DMS153 treated with DMSO at 0.1 percent for 48 hours (cell line): ENCODE data around the gene DHRS1.

ENCODE experiments used
- DNase-seq: peaks from one replicate; lab custom pipeline; 2025; ENCODE audit not compliant: unreplicated experiment; lab: John Stamatoyannopoulos, UW

Gene DHRS1

DNA sequence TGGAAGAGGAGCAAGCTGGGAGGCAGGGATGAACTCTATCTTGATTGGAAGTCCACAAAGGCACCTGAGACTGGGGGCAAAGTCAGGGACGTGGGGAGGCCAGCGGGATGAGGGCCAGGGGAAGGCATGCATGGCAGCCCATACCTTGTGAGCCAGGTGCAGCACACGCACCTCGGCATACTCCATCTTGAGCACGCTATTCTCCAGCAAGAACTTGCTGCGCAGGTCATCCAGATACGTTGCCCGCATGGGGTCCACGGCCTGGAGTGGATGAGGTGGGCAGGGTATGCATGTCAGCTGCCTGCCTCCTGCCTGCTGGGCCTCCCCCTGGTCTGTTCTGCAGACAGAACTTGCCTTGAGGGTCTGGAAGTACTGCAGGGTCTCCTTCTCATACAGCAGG is 32.1 kb downstream of the DHRS1 start:
- no peak for DNase-seq

DNA sequence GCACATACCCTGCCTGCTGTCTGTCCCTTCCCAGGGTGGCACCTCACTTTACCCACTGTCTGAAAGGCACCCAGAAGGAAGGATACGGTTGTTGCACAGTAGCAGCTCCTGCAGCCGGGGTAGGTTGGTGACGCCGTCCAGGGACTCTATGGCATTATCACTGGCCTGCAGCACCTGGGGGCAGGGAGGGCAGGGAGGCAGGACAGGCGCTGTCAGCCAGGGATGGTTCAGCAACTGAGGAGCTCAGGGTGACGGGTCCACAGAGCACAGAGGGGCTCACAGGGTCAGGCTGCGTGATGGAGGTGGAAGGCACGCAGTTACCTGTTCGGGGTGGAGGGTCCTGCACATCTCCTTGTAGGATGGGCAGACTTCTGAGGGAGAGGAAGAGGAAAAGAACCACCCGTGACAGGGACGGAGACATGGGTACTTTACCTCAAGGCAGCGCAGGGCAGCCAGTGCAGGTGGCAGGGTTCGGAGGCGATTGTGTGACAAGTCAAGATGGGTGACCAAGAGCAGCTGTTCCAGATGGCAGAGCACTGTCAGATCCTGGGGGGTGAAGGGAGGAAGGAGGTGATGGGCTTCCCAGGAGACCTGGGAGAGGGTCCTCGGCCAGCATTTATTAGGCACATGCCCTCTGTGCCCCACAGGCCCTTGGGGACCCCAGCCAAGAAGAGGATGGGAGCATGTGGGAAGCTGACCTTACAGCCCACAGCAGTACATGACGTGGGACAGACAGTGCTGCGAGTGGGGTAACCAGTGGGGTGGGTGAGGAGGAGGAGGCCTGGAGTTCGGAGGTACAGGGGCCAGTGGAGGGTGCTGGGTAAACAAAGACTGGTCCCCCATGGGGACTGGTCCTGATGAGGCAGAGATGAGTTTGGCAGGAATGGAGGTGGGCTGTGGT is 33.0 kb downstream of the DHRS1 start:
- DNase-seq: no peak

DNA sequence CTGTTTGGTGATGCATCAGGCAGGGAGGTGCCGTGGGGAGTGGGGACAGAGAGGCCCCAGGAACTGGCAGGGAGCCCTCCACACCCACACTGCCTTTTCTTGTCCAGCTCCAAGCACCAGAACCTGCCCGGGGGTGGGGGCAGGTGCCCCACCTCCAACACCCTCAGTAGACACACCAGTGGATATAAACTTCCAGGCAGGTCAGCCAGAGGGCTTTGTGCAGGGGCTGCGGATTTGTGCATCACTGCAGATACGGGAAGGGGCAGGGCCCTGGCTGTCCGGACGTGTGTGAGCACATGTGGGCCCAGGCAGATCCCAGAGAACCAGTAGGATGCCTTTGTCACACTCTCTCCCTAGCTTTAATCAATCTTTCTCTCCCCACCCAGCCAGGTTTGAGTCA is 35.3 kb downstream of the DHRS1 start:
- DNase-seq: no peak

DNA sequence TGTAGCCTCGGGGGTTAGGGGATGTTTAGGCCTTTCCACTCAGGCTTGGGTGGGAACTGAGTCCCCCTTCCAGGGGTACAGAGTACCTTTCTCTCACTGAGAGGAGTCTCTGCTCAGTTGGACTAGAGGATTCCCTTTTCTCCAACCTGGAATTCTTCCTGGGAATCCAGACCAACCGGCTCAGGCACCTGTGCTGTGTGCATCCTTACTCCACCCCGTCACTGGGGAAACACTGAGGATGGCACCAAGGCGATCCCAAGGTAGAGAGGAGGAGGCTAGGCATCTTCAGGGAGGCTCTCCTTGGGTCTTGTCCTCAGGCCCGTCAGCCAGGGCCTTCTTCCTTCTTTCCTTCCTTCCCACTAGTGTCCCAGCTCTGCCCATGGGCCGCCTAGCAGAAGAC is 35.7 kb downstream of the DHRS1 start:
- no peak for DNase-seq

DNA sequence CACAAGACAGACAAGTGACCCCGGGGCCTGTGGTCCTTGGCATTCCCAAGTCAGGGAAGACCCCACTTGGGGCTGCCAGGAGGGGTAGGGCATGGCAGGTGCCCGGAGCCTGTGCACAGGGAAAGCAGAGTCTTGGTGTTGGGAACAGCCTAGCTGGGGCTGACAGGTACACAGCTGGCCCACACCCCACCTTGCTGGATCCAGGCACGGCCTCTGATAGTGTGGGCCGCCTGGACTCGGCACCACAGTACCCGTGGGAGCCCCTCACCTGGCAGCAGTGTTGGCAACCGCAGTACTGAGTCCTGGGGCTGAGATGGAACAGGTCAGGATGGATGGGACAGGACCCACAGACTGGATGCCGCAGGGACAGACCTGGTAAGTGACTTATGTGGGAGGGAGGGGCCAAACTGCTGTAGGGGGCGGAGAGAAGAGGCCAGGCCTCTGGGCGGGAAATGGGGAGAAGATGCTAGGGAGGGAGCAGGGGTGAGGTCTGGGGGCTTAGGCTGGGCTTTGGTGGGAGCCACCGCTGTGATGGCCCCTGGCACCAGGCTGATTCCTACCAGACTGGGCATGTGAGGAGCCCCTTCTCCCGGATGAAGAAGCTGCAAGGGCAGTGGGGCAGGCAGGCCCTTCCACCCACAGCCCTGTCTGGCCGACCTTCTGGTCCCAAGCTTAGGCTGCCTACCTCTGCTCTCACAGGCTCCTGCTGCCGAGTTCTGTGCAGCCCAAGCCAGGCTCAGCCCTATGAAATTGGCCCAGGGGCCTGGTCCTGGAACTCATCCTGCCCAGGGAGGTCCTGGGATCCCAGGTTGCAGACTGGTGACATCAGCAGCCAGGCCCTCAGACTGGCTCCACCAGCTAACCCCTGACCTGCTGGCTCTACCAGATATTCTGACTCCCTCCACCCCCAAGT is 36.5 kb downstream of the DHRS1 start, which contains the start of gene TGM1:
TSS of gene TGM1 (minus strand) at position 357 of the 913 bp plus-strand sequence. CDS start 825 bp downstream, outside the sequence.
- no peak for DNase-seq

DNA sequence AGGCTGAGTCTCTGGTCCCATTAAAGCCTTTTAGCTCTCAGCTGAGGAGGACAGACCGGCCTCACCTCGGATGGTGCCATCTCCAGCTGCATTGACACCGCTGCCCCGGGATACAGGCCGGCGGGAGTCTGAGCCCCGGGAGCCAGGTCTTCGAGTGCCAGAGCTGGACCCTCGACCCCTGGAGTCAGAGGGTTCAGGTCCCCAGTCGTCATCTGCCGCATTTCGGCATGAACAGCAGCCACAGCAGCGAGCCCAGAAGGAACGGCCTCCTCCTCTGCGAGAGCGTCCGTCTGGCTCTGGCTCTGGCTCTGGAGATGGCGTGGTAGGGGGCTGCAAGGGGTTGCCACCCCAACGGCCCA is 37.6 kb downstream of the DHRS1 start:
- no peak for DNase-seq

DNA sequence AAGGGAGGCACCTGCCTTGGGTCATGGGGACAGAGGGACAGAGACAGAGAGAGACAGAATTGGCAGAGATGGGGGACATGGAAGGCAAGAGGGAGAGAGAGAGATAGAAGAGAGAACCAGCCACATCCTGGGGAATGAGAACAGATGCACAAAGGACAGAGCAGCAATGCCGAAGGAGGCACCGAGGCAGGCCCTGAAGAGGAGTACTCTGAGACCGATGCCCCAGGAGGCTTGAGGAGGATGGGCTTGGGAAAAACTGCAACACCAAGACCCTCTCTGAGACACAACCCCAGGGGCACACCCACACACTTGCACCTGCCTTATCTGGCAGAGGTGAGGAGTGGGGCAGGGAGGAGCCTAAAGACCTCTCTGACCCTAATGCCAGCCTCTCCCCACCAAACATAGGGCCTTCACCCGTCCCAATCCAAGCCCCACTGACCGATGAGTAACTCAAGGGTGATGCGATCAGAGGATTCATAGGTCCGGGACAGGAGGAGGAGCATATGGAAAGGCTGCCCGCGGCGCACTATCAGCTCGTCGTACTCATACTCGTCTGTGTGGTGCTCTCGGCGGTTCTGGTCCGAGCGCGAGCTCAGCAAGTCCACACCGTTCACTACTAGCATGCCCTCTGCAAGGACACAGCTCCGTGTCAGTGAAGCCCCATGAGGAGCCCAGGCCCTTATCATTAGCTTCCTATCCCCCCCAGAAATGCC is 38.2 kb downstream of the DHRS1 start:
- DNase-seq: no peak

DNA sequence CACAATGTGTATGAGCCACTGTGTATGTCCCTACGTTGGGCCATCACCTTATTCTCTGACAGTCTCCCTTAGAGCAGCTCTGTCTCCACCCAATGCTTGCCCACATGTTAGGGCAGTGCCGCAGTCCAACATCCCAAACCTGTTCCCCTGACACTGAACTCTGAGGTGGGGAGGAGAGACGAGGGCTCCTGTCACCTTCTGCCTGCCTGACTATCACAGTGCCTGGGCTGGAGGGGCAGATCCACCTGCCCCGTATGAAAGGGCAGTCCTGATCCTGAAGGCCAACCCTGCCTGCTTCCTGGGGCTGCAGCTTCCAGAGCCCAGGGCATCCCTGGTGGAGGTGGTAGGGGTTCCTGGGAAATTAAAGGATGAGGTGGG is 38.8 kb downstream of the DHRS1 start:
- DNase-seq: no peak

DNA sequence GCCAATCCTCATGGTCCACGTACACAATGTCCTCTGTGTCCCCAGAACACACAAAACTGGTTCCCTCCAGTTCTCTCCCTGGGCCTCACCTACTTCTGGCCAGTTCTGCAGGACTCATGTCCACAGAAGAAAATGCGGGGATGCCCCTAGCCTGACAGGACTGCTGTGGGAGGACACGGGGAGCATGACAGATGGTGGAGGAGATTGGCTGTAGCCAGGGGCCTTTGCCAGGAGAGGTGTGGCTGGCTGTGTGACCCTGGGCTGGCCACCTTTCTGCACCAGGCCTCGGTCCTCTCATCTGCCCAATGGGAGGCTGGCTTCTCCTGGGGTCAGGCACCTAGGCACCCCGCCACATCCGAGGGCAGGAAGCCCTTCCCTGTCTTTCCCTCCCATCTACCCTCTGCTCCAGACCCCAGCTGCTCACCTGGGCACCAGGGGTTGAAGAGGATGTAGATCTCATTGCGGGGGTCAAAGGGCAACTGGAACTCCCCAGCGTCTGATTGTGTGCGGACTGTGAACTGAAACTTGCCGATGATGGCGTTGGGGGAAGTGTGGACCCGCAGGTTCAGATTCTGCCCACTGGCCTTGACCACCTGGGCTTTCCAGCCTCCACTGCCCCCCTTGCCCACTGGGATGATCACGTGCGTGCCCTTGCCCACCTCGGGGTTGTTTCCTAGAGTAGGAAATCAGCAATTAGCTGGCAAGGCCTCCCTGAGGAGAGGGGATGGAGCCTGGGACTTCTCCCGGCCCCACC is 39.4 kb downstream of the DHRS1 start:
- DNase-seq: no peak

DNA sequence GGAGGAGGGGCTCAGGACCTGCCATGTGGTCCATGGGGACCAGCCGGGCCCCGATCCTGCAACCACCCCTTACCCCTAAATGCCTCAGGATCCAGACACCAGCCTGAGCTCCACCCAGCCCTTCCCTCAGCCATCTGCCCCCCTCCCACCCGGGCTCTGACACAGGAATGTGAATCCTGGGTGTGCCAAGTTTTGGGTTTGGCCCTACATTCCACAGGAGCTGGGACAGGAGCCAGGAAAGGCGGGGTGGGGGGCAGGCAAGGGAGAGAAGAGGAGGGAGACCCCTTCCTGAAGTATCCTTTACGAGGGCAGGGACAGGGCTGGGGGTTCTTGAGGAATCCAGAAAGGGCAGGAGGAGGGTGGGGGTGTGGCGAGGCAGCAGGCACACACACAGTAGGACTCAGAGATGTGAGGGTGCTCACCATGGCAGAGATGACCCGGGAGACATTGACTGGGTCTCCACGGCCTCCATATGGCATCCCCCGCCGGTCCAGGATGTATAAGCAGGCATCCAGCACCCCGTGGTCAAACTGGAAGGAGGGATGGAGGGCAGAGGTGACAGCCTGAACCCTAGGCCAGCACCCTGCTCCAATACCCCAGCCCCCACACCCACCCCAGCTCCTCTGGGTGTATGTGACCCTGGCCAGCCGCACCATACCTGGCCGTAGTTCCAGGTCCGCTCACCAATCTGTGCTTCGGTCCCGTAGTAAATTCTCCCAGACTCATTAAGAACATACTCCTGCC is 40.1 kb downstream of the DHRS1 start:
- DNase-seq: no peak

DNA sequence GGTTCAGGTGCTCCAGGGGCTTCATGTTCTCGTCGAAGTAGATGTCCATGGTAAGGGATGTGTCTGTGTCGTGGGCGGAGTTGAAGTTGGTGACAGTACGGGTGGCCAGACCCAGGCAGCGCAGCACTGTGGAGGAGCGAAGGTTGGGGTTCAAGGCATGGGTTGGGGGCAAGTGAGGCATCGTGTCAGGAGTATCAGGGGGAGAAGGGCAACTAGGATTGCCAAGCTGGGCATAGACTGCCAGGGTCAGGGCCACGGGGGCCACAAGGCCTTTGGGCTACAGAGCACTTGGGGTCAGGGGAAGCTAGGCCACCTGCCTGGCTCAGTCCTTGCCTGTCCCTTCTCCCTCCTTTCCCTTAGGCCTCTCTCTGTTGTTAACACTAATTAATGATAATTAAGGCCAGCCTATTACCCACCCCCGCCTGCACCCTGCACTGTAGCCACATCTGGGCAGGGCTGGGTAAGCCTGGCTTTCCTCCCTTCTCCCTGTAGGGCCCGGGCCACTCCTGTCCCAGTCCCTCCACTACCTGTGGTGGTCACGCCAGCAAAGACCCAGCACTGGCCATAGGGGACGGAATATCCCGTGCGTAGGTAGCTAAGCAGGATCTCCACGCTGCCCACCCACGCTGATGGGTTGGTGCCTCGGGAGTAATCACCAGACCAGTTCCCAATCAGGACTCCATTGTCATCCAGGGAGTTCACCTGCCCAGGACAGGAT is 40.9 kb downstream of the DHRS1 start:
- no peak for DNase-seq

DNA sequence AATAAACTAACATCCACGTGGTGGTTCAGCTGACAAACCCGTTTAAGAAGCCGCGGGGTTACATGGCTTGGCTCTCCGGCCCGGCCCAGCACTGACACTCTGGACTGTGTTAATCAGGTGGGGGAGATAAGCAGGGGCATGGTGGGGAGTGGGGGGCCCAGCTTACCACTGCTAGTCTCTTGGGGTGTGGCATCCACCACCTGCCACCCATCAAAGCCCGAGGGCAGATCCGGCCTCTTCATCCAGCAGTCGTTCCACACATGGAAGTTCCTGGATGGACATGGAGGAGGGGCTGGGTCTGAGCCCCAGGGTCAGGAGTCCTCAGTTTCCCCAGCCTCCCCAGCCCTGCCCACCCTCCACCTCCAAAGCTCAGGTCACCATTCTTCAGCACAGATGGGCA is 41.5 kb downstream of the DHRS1 start:
- no peak for DNase-seq

DNA sequence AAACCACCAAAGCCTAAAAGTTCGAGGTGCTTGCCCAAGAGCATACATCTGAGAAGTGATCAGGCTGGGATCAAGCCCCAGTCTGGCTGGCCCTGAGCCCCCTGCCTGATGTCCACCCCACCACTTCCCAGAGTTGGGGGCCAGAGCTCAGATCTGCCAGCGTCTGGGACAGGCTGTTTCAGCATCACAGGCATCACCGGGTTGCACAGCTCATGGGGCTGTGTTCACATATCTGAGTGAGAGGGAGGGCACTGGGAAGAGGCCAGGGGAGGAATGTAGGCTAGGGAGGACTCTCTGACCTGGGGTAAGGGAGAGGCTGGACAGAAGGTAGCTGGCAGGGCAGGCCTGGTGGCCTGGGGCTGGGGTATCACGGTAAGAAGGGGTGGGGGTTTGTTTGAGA is 42.6 kb downstream of the DHRS1 start:
- no peak for DNase-seq

DNA sequence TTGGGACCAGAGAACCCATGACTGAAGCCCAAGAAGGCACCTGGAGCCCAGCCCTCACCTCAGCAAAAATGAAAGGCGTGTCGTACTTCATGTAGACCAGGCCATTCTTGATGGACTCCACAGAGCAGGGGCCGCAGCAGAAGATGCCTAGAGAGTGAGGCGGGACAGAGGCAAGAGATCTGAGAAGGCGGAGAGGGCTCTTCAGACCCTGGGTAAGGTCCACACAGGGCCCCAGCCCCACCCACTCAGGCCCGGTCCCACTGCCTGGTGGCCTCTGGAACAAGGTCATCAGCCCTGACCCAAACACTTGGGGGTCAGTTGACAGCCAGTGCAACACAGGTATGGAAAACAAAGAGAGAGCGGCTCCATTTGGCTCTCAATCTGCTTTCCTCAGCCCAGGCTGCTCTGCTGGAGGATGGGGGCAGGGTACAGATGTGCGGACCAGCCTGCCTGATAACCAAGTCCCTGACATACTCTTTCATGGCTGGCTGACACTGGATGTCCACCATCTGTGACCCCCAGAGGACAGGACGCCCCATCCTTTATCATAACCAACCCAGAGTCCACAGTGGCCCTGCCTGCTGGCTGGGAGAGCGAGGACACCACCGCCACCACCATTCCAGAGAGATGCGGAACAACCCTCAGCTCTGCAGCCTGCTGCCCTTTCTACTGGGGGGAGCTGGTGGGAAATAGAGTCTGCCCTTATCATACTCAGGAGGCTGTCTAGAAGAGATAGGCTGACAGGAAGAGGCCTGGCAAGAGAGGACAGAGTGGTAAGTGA is 43.5 kb downstream of the DHRS1 start:
- no peak for DNase-seq

DNA sequence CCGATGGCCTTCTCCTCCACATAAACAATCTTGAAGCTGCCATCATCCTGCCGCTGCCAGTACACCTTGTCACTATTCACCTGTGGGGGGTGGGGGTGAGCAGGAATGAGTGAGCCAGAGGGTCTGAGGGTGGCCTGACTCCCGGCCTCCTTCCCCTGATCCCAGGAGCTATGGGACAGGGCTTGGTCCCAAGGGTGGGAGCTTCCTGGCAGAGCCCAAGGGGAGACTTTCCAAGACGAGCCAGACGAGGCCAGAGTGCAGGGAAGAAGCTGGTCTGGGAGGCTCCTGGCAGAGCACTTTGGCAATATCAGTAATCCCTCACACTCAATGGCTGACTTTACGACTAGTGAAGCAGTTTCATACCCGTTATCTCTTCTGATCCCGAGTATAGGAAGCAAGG is 44.1 kb downstream of the DHRS1 start:
- DNase-seq: no peak

DNA sequence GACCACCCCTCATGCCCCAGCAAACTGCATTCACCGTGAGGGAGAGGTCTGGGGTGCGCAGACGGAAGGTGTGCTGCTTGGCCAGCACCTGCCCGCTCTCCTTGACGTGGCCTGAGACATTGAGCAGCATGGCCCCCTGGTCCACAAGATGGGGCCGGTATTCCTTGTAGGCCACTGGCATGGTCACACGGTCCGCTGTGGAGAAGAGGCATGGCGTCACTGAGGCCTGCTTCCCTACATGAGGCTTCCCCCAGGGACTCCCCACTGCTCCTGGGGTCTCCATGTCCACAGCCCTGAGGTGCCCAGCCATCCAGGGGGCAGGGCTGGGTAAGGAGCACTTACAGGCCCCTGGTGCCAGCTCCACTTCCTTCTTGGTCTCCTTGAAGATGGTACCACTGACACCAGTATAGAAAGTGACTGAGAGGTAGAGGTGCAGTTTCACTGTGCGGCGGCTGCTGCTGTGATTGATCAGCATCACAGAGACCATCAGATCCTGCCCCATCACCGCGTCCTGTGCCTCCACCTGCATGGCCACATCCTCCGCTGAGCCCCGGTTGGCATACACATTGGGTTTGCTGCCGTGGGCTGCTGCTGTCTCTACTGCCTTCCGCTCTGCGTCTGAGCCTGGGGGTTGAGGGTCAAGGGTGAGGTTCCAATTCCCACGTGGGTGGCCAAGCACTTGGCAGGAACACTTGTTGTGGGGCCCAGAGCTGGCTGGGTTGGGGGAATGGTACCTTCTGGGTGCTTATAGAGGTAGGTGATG is 44.8 kb downstream of the DHRS1 start:
- DNase-seq: no peak

DNA sequence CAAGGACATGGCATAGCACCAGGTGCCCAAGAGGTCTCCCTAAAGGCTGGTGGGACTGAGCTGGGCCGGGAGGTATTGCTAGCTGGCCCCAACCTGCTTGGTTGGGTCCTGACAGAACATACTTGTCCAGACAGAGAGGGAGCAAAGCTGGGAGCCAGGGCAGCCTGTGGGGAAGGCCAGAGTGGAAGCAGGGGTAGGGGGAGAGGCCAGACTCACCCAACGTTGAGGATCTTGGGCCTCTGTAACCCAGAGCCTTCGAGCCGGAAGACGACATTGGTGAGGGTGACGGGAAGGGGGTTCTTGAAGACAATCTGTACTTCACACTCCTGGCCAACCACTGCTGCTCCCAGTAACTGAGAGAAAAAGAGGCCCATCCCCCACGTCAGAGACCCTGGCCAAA is 45.6 kb downstream of the DHRS1 start:
- no peak for DNase-seq
